Karpas-422 (cell line): ENCODE data around the gene CFL1. TPM values are rescaled to one million over a fixed set of nuclear protein-coding genes. Genes with fewer than 3 reads are reported as not detected.

Experiments
- DNase-seq: peaks from one replicate; pipeline ENCODE4 v3.0.0-alpha.2; 2015
- H2AFZ ChIP-seq: fragments of 200-600 bp; sonication (generic); 2 replicates; pipeline ENCODE4 v1.6.1; 2014; ENCODE audit warnings: antibody characterized with exemption, low read length, mixed read lengths
- H3K27ac ChIP-seq: fragments of 200-600 bp; sonication (generic); 2 replicates; pipeline ENCODE4 v1.5.1; 2014; ENCODE audit warnings: mild to moderate bottlenecking, low read length, moderate library complexity
- H3K27me3 ChIP-seq: fragments of 200-600 bp; sonication (generic); 2 replicates; pipeline ENCODE4 v1.6.1; 2014; ENCODE audit warnings: low read length, mixed read lengths
- H3K36me3 ChIP-seq: fragments of 200-600 bp; sonication (generic); 2 replicates; pipeline ENCODE4 v1.6.1; 2014; ENCODE audit warnings: low read length, mixed read lengths; ENCODE audit not compliant: insufficient read depth
- H3K4me1 ChIP-seq: fragments of 200-600 bp; sonication (generic); 2 replicates; pipeline ENCODE4 v1.6.1; 2014; ENCODE audit warnings: mild to moderate bottlenecking, low read length, mixed read lengths
- H3K4me2 ChIP-seq: fragments of 200-600 bp; sonication (generic); 2 replicates; pipeline ENCODE4 v1.6.1; 2014; ENCODE audit warnings: low read length, low read depth, mild to moderate bottlenecking; ENCODE audit not compliant: poor library complexity, severe bottlenecking
- H3K4me3 ChIP-seq: fragments of 200-600 bp; sonication (generic); 2 replicates; pipeline ENCODE4 v1.5.1; 2014; ENCODE audit warnings: mild to moderate bottlenecking, antibody characterized with exemption, low read length, mixed read lengths
- H3K79me2 ChIP-seq: fragments of 200-600 bp; sonication (generic); 2 replicates; pipeline ENCODE4 v1.6.1; 2014; ENCODE audit warnings: mild to moderate bottlenecking, low read length, mixed read lengths
- H3K9ac ChIP-seq: fragments of 200-600 bp; sonication (generic); 2 replicates; pipeline ENCODE4 v1.6.0; 2014; ENCODE audit warnings: low read length
- H3K9me2 ChIP-seq: fragments of 200-600 bp; sonication (generic), shearing (Covaris generic); replicated peaks from 2 replicates; pipeline ENCODE4 v1.6.0; 2014; ENCODE audit warnings: mild to moderate bottlenecking, low read length, moderate library complexity; ENCODE audit not compliant: insufficient read depth
- H3K9me3 ChIP-seq: fragments of 300-700, 200-600 bp; sonication (generic); 2 replicates; pipeline ENCODE4 v1.6.1; 2014; ENCODE audit warnings: low read length, mixed read lengths
- H4K20me1 ChIP-seq: fragments of 200-600 bp; sonication (generic); 2 replicates; pipeline ENCODE4 v1.6.1; 2014; ENCODE audit warnings: mild to moderate bottlenecking, antibody characterized with exemption, low read length, low read depth; ENCODE audit not compliant: insufficient read depth
- total RNA-seq: library from RNA; depleted of rRNA; stranded (reverse); fragments of >200 nt; shearing (Covaris generic); gene quantifications from 2 replicates; pipeline ENCODE4 v1.2.3, GENCODE V29; 2014; ENCODE audit warnings: low replicate concordance

Gene CFL1
- total RNA-seq, 1 experiment from 2014 or later: 514 TPM

- Histone ChIP-seq H2AFZ (no peak overlapping the region), H4K20me1 (no peaks in the 10 kb centered on the region), H3K9me2 (no peaks in the 10 kb centered on the region), H3K9ac (no peak overlapping the region), H3K9me3 (no peaks in the 10 kb centered on the region), H3K4me2 (no peak overlapping the region), H3K27ac (no peak overlapping the region), H3K4me1 (no peaks in the 10 kb centered on the region), H3K27me3 (no peaks in the 10 kb centered on the region), H3K36me3 (no peaks in the 10 kb centered on the region), H3K79me2 (no peaks in the 10 kb centered on the region), H3K4me3 (no peak overlapping the region)
- DNase-seq: no peak
Measured at GRCh38 chr11:65826984-65827735, 30.8 kb downstream of the CFL1 start.

GRCh38 chr11:65822776-65823528, 35.0 kb downstream of the CFL1 start:
- Histone ChIP-seq H3K4me3 (no peak overlapping the region), H2AFZ (no peak overlapping the region), H3K9ac (no peak overlapping the region), H3K36me3 (no peaks in the 10 kb centered on the region), H4K20me1 (no peaks in the 10 kb centered on the region), H3K9me3 (no peaks in the 10 kb centered on the region), H3K79me2 (no peaks in the 10 kb centered on the region), H3K4me2 (no peak overlapping the region), H3K9me2 (no peaks in the 10 kb centered on the region), H3K4me1 (no peaks in the 10 kb centered on the region), H3K27me3 (no peaks in the 10 kb centered on the region), H3K27ac (no peak overlapping the region)
- DNase-seq: no peak

DNA sequence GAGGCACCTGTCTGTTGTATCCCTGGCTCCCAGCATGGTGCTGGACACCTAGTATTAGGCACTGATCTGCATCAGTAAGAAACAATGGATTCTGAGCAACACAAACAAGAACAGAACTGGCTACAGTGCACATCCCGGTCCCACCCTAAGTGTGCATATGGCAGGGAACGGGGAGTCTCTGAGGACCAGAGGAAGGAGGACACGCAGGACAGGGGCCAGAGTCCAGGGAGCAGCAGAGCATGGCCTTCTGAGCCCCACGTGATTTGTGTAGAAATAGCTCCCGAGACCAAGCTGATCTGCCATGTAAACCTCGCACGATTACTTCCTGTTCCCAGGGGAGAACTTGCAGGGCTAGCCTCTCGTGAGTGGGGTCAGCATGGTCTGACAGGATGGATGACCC, 36.9 kb downstream of the CFL1 start:
- Histone ChIP-seq H3K79me2 (no peaks in the 10 kb centered on the region), H4K20me1 (no peaks in the 10 kb centered on the region), H2AFZ (no peak overlapping the region), H3K27ac (no peak overlapping the region), H3K4me2 (no peak overlapping the region), H3K9ac (no peak overlapping the region), H3K36me3 (no peaks in the 10 kb centered on the region), H3K4me3 (no peak overlapping the region), H3K27me3 (no peaks in the 10 kb centered on the region), H3K4me1 (peaks cover 12% of the 10 kb centered on the region), H3K9me2 (no peaks in the 10 kb centered on the region), H3K9me3 (no peaks in the 10 kb centered on the region)
- DNase-seq: peak; percentile 31

- H3K9ac ChIP-seq: peak overlapping the region; percentile 73
- peak; percentile 97 for DNase-seq
- no peaks in the 10 kb centered on the region for H3K9me2 ChIP-seq
- H3K27ac ChIP-seq: no peak overlapping the region
- H2AFZ ChIP-seq: peak overlapping the region; percentile 46
- H3K36me3 ChIP-seq: no peaks in the 10 kb centered on the region
- H3K9me3 ChIP-seq: no peaks in the 10 kb centered on the region
- no peaks in the 10 kb centered on the region for H4K20me1 ChIP-seq
- no peaks in the 10 kb centered on the region for H3K27me3 ChIP-seq
- H3K4me2 ChIP-seq: peak overlapping the region; percentile 79
- no peaks in the 10 kb centered on the region for H3K79me2 ChIP-seq
- H3K4me3 ChIP-seq: peak overlapping the region; percentile 75
- peaks cover 12% of the 10 kb centered on the region for H3K4me1 ChIP-seq
Measured at GRCh38 chr11:65817835-65818680, 39.9 kb downstream of the CFL1 start.

DNA sequence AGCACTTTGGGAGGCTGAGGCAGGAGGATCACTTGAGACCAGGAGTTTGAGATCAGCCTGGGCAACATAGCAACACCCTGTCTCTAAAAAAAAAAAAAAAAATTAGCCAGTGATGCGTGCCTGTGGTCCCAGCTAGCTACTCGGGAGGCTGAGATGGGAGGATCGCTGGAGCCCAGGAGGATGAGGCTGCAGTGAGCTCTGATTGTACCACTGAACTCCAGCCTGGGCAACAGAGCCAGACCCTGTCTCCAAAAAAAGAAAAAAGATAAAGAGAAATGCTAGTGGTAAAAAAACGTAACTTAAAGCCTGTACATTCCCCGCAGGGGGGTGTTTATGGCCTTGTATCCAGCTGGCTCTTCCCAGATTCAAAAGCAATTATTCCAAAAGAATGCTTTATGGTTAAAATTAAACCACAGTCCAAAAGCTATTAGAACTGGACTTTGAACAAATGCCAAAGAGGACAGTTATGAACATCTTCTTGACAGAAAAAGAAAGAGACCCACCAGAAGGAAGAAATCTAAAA, 40.6 kb downstream of the CFL1 start:
- no peaks in the 10 kb centered on the region for H3K9me2 ChIP-seq
- H3K27me3 ChIP-seq: no peaks in the 10 kb centered on the region
- peaks cover 12% of the 10 kb centered on the region for H3K4me1 ChIP-seq
- peak overlapping the region; percentile 46 for H2AFZ ChIP-seq
- H3K4me2 ChIP-seq: peak overlapping the region; percentile 79
- peak overlapping the region; percentile 73 for H3K9ac ChIP-seq
- H4K20me1 ChIP-seq: no peaks in the 10 kb centered on the region
- H3K4me3 ChIP-seq: peak overlapping the region; percentile 75
- H3K79me2 ChIP-seq: no peaks in the 10 kb centered on the region
- no peak for DNase-seq
- H3K9me3 ChIP-seq: no peaks in the 10 kb centered on the region
- no peak overlapping the region for H3K27ac ChIP-seq
- no peaks in the 10 kb centered on the region for H3K36me3 ChIP-seq

- H3K9me2 ChIP-seq: no peaks in the 10 kb centered on the region
- DNase-seq: no peak
- no peaks in the 10 kb centered on the region for H3K9me3 ChIP-seq
- H3K4me3 ChIP-seq: no peak overlapping the region
- H4K20me1 ChIP-seq: no peaks in the 10 kb centered on the region
- no peak overlapping the region for H2AFZ ChIP-seq
- H3K79me2 ChIP-seq: no peaks in the 10 kb centered on the region
- H3K4me2 ChIP-seq: peak overlapping the region; percentile 79
- H3K27me3 ChIP-seq: no peaks in the 10 kb centered on the region
- peaks cover 12% of the 10 kb centered on the region for H3K4me1 ChIP-seq
- no peak overlapping the region for H3K27ac ChIP-seq
- no peak overlapping the region for H3K9ac ChIP-seq
- H3K36me3 ChIP-seq: no peaks in the 10 kb centered on the region
Measured at GRCh38 chr11:65816696-65817095, 41.3 kb downstream of the CFL1 start.

DNA sequence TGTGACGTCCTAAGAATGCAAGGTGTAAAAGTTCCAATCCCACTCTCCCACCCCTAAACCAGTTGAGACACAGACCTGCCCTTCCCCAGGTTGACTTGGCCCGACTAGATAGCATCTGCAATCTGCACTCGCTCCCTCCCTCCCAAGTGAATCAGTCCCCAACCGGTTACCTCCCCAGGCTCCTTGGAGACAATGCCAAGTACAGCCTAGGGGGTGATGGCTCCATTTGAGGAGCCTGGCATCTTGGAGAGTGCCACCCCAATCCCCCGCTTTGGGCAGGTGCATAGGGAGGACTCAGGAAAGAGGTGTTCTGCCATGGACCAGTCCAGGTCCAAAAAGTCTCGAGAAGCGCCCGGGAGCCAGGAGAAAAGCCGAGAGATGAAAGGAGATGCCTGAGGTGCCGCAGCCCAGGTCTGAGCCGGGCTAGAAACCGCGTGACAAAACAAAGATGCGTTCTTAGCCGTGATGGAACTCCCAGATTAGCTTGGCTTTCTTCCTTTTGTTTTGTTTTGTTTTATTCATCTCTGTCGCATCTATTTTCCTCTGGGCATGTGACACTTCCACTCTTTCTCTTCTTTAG, 42.9 kb downstream of the CFL1 start:
- Histone ChIP-seq H4K20me1 (no peaks in the 10 kb centered on the region), H3K79me2 (no peaks in the 10 kb centered on the region), H3K36me3 (no peaks in the 10 kb centered on the region), H3K27me3 (no peaks in the 10 kb centered on the region), H3K9me3 (no peaks in the 10 kb centered on the region), H3K27ac (no peak overlapping the region), H3K4me2 (no peak overlapping the region), H3K4me3 (no peak overlapping the region), H2AFZ (no peak overlapping the region), H3K4me1 (peaks cover 12% of the 10 kb centered on the region), H3K9ac (no peak overlapping the region), H3K9me2 (no peaks in the 10 kb centered on the region)
- DNase-seq: peak; percentile 9
